ENCODE data around the gene FAM3A. TPM values are rescaled to one million over a fixed set of nuclear protein-coding genes. Genes with fewer than 3 reads are reported as not detected.

Gene FAM3A
- total and polyA plus RNA-seq, 10 of the 15 experiments (the other 5 are each of a cell fraction or from before 2014, with no cell fraction given): 0.29 to 21.1 (median 11.4) TPM

GRCh38 chrX:154469880-154470279, 46.2 kb downstream of the FAM3A start:
- in situ Hi-C loops (cut with MboI) (no loop called here), intact Hi-C loops (cut with micrococcal nuclease; ENCODE audit: unreplicated experiment) (no loop called here)
- H3K9me3 ChIP-seq (replicated peaks; ENCODE audit: control insufficient read depth, insufficient read depth, low read length): no peaks in the 10 kb centered on the region; the same call in 2 of the 3 replicates
- no peaks in the 10 kb centered on the region for H3K27me3 ChIP-seq (replicated peaks in 1 of 2; ENCODE audit: control insufficient read depth in 2 of 2, insufficient read depth in 2 of 2, low read length in 1 of 2)
- no peak overlapping the region for H3K27ac ChIP-seq (ENCODE audit: control insufficient read depth, insufficient read depth)
- no peaks in the 10 kb centered on the region for H4K20me1 ChIP-seq (ENCODE audit: control insufficient read depth, insufficient read depth)
- FAIRE-seq: no peak
- ChIA-PET SMC1A (ENCODE audit: uncharacterized antibody, unreplicated experiment) (no interaction called here), CTCF (interaction anchor here (0.7 kb wide), 1 partner anchor 949 kb away, joined by 4 read pairs; no protein-coding TSS in a partner anchor), RAD21 (ENCODE audit: unreplicated experiment) (no interaction called here), POLR2A (interaction anchor here (0.5 kb wide), 1 partner anchor 18 kb away, joined by 4 read pairs; no protein-coding TSS in a partner anchor)
- H3K79me2 ChIP-seq (ENCODE audit: control insufficient read depth, insufficient read depth, low read length): no peaks in the 10 kb centered on the region
- H2AFZ ChIP-seq (ENCODE audit: control insufficient read depth, low read depth, low read length): no peak overlapping the region
- peaks cover 0 to 2% of the 10 kb centered on the region in 2 experiments; a peak in 3 of 4 replicates for H3K36me3 ChIP-seq (ENCODE audit: control insufficient read depth in 2 of 2, insufficient read depth in 2 of 2, low read length in 1 of 2)
- no peak overlapping the region for H3K4me2 ChIP-seq (ENCODE audit: control insufficient read depth, insufficient read depth)
- 84% methylated on average over 18 of the region's 18 CpGs for WGBS (ENCODE audit: insufficient coverage, insufficient replicate concordance, low lambda C conversion rate, missing lambda C conversion rate)
- no TSS peak for BruUV-seq (replicated peaks)
- H3K4me1 ChIP-seq (ENCODE audit: control insufficient read depth, insufficient read depth, low read length): no peaks in the 10 kb centered on the region
- no peak overlapping the region for H3K9ac ChIP-seq (ENCODE audit: control insufficient read depth, insufficient read depth, low read length)
- no peak for DNase-seq (ENCODE audit: low read depth, low spot score)
- H3K4me3 ChIP-seq: no peak overlapping the region
- ATAC-seq: no peak
- TF ChIP-seq SMAD1 (IDR thresholded peaks at IDR 0.05; ENCODE audit: low read depth, partially characterized antibody) (no peak), USF2 (IDR thresholded peaks at IDR 0.05; ENCODE audit: borderline replicate concordance, low read depth, low read length) (no peak), BACH1 (IDR thresholded peaks at IDR 0.05; ENCODE audit: borderline replicate concordance) (no peak), ZNF687 (IDR thresholded peaks at IDR 0.05) (no peak), ZZZ3 (IDR thresholded peaks at IDR 0.05; ENCODE audit: control insufficient read depth, insufficient read length, low read depth) (no peak), RCOR1 (conservative IDR thresholded peaks at IDR 0.05; ENCODE audit: low read depth, low read length) (no peak), TARDBP (IDR thresholded peaks at IDR 0.05; ENCODE audit: borderline replicate concordance) (no peak), CBFB (IDR thresholded peaks at IDR 0.05; ENCODE audit: low read depth) (no peak), ZNF592 (IDR thresholded peaks at IDR 0.05) (no peak), MTA3 (IDR thresholded peaks at IDR 0.05; ENCODE audit: borderline replicate concordance, low read length) (no peak), NFYB (IDR thresholded peaks at IDR 0.05; ENCODE audit: insufficient read depth, low read depth, low read length) (no peak), EZH2 (IDR thresholded peaks at IDR 0.05; ENCODE audit: borderline replicate concordance, control insufficient read depth, low read depth, low read length) (no peak), ZSCAN29 (IDR thresholded peaks at IDR 0.05) (no peak), NR2F1 (conservative IDR thresholded peaks at IDR 0.05) (no peak), RB1 (IDR thresholded peaks at IDR 0.05; ENCODE audit: borderline replicate concordance) (no peak), ATF3 (IDR thresholded peaks at IDR 0.05; ENCODE audit: borderline replicate concordance, extremely low read depth, low read depth, low read length) (no peak)
